Testis (tissue), 3 donors: ENCODE data around the gene AKAP3. TPM values are rescaled to one million over a fixed set of nuclear protein-coding genes. Genes with fewer than 3 reads are reported as not detected.

Experiments used
- DNase-seq: peaks from one replicate; pipeline ENCODE4 v3.0.0-alpha.2; 2019
- H3K27ac ChIP-seq, 2 donors: fragments of 200-600 bp; sonication (generic); one replicate each; pipeline ENCODE4 v1.5.1; 2019
- H3K27me3 ChIP-seq: fragments of 200-600 bp; sonication (generic); one replicate; pipeline ENCODE4 v1.5.1; 2019
- H3K36me3 ChIP-seq: fragments of 200-600 bp; sonication (generic); one replicate; pipeline ENCODE4 v1.5.1; 2017; ENCODE audit warnings: low read depth; ENCODE audit errors: missing control alignments
- H3K4me1 ChIP-seq: fragments of 200-600 bp; sonication (generic); one replicate; pipeline ENCODE4 v1.5.1; 2019
- H3K4me3 ChIP-seq, 2 donors: fragments of 200-600 bp; sonication (generic); one replicate each; pipeline ENCODE4 v1.5.1; 2017 to 2019
- H3K9me3 ChIP-seq: fragments of 200-600 bp; sonication (generic); one replicate; pipeline ENCODE4 v1.5.1; 2017
- POLR2A ChIP-seq: fragments of 450-650 bp; IDR thresholded peaks from one replicate; pipeline ENCODE4 v1.6.1; 2017; ENCODE audit warnings: antibody characterized with exemption, mild to moderate bottlenecking, moderate library complexity
- WGBS, 2 donors: methylation state at CpG; one replicate each; pipeline ENCODE4 v1.1.5; 2018; 5-methylcytosine and 5-hydroxymethylcytosine counted together
- intact Hi-C: fragments of 100-400 bp; cut with DNase I; formaldehyde crosslinking; loops from one replicate; pipeline ENCODE4 v1.15.1; 2023; ENCODE audit warnings: low total_unique reads
- polyA plus RNA-seq: library from polyadenylated mRNA; stranded (reverse); fragments of 350-450 nt; fragmentation: Illumina TruSeq; extraction: RNeasy Lipid Tissue Mini Kit (QIAGEN cat#74804); gene quantifications from one replicate; pipeline ENCODE4 v1.2.3, GENCODE V29; 2014; ENCODE audit warnings: low read depth, low replicate concordance; ENCODE audit not compliant: insufficient read depth
- total RNA-seq, 2 donors: library from RNA; depleted of rRNA; stranded (reverse); fragments of >200 nt; gene quantifications; one replicate each; pipeline ENCODE4 v1.2.3, GENCODE V29; 2016
- TF ChIP-seq, protein P1 (sequence below), 3 experiments: fragments of 450-650 bp in 2 of 3; fragments of 200-600 bp in 1 of 3; sonication (generic) in 1 of 3; IDR thresholded peaks; one replicate each; pipeline ENCODE4 v1.5.1; 2016 to 2019; ENCODE audit warnings: antibody characterized with exemption in 3 of 3, mild to moderate bottlenecking in 2 of 3, moderate library complexity in 1 of 3

AKAP3 gene
- total and polyA plus RNA-seq, 3 donors from 2014 or later, result 71.0 to 251 (median 145) TPM

DNA sequence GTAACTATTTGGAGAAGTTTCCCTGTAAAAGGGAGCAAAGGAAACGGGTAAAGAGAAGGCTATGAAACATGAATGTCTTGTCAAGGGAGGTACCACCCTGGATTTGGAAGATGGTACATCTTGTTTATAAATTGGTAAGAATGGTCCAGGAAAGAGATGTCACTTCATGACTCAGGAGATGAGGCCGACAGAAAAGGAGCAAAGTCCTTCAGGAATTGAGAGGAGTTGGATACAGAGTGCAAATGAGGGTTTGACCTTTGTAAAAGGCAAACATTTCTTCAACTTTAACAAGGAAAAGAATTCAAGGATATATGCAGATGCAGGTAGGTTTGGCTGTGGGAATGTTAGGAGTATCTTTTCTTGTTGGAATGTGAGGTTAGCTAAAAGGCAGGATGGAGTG lies 30.9 kb upstream of the AKAP3 start:
- Histone ChIP-seq H3K9me3 (no peaks in the 10 kb centered on the region), H3K4me3 (no peak overlapping the region), H3K36me3 (no peaks in the 10 kb centered on the region), H3K4me1 (no peaks in the 10 kb centered on the region), H3K27ac (no peak overlapping the region), H3K27me3 (no peaks in the 10 kb centered on the region)
- no peak for DNase-seq
- intact Hi-C loops, result no loop called here
- TF ChIP-seq POLR2A, result no peak
- TF ChIP-seq, protein P1, sequence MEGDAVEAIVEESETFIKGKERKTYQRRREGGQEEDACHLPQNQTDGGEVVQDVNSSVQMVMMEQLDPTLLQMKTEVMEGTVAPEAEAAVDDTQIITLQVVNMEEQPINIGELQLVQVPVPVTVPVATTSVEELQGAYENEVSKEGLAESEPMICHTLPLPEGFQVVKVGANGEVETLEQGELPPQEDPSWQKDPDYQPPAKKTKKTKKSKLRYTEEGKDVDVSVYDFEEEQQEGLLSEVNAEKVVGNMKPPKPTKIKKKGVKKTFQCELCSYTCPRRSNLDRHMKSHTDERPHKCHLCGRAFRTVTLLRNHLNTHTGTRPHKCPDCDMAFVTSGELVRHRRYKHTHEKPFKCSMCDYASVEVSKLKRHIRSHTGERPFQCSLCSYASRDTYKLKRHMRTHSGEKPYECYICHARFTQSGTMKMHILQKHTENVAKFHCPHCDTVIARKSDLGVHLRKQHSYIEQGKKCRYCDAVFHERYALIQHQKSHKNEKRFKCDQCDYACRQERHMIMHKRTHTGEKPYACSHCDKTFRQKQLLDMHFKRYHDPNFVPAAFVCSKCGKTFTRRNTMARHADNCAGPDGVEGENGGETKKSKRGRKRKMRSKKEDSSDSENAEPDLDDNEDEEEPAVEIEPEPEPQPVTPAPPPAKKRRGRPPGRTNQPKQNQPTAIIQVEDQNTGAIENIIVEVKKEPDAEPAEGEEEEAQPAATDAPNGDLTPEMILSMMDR (IDR thresholded peaks at IDR 0.05), result no peak
- WGBS, 2 donors, result 79 to 85% methylated on average over 2 of the region's 2 CpGs

DNA sequence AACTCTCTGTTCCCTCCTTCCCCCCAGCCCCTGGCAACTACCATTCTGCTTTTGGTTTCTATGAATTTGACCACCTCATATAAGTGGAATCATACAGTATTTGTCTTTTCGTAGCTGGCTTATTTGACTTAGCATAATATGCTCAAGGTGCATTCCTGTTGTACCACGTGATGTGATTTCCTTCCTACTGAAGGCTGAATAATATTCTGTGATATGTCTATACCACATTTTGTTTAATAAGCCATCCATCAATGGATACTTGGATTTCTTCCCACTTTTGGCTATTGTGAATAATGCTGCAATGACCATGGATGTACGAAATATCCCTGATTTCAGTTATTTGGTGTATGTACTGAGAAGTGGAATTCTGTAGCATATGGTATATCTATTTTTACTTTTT lies 16.4 kb upstream of the AKAP3 start:
- no peak for TF ChIP-seq POLR2A
- TF ChIP-seq, protein P1 (IDR thresholded peaks at IDR 0.05), result no peak
- intact Hi-C loops, result no loop called here
- Histone ChIP-seq H3K9me3 (no peaks in the 10 kb centered on the region), H3K4me3 (no peak overlapping the region), H3K36me3 (no peaks in the 10 kb centered on the region), H3K27ac (no peak overlapping the region), H3K27me3 (no peaks in the 10 kb centered on the region), H3K4me1 (no peaks in the 10 kb centered on the region)
- DNase-seq, result no peak
- WGBS, 2 donors, result 90 to 95% methylated on average over 3 of the region's 3 CpGs

DNA sequence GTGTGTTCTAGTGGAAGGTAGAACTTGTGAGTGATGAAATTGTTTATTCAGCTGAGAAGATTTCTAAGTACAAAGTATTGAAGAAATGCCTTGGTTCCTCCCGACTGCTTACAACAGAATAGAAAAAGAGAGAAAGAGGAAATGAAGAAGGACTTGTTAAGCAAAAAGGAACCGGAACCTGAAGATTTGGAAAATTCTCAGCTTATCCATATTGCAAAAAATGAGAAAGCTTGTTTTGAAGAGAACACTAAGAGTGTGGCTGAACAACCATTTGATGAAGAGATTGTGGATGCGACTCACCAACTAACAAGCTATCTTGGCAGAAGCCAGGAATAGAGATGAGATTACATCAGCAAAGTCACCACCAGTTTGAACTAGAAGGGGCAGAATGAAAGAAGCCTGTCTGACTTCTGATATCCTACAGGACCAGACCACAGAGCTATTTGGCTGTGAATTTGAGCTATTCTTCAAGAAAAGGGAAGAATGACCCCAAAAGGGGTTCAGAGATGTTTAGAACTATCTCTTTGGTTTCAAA lies 15.2 kb upstream of the AKAP3 start:
- intact Hi-C loops, result no loop called here

DNA sequence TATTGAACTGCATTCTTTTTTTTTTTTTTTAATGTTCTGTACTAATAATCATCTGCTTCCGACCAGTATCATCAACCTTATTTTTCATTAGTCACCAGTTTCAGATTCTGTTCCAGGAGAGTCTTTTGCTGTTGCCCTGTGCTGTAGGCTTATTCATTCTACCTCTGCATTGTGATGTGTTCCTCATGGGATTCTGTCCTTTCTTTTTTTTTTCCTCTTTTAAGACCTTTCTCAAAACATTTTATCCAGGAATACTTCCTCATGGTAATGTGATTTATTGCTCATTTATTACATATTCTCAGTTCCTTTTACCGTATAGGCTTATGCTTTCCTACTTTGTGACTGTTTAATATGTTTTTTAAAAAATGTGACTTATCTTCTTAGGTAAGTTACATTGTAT lies 4.8 kb upstream of the AKAP3 start:
- 77 to 79% methylated on average over 2 of the region's 2 CpGs for WGBS, 2 donors
- TF ChIP-seq, protein P1 (IDR thresholded peaks at IDR 0.05), result no peak
- TF ChIP-seq POLR2A, result no peak
- intact Hi-C loops, result no loop called here
- no peaks in the 10 kb centered on the region for H3K9me3 ChIP-seq
- no peak overlapping the region for H3K4me3 ChIP-seq
- no peak overlapping the region for H3K27ac ChIP-seq
- peaks cover 8% of the 10 kb centered on the region for H3K4me1 ChIP-seq
- no peaks in the 10 kb centered on the region for H3K27me3 ChIP-seq
- H3K36me3 ChIP-seq, result no peaks in the 10 kb centered on the region
- DNase-seq, result no peak

More for the DNA sequence above, 15.2 kb upstream of the AKAP3 start:
- Histone ChIP-seq H3K4me1 (no peaks in the 10 kb centered on the region), H3K27me3 (no peaks in the 10 kb centered on the region), H3K27ac (no peak overlapping the region), H3K36me3 (no peaks in the 10 kb centered on the region), H3K9me3 (no peaks in the 10 kb centered on the region), H3K4me3 (no peak overlapping the region)
- 62 to 78% methylated on average over 3 of the region's 3 CpGs for WGBS, 2 donors
- DNase-seq, result no peak
- no peak for TF ChIP-seq POLR2A
- TF ChIP-seq, protein P1 (IDR thresholded peaks at IDR 0.05), result no peak

DNA sequence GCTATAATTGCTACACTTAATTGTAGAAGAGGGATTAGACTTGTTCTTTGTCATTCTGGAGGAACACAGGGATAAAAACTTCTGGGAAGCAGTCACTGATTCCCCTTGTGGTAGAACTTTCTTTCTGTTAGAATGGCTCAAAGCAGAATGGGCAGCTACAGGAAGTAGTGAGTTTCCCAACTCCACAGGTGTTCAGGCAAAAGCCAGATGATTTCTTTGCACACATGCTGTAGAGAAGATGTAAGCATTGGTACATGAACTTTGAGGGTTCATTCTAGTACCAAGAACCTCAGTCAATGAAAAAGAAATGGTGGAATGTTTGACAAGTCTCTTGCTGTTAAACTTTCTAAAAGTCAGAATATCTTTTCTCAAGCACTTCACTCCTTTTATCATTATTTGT lies 4.4 kb upstream of the AKAP3 start:
- no peak overlapping the region for H3K27ac ChIP-seq
- no peaks in the 10 kb centered on the region for H3K27me3 ChIP-seq
- TF ChIP-seq, protein P1 (IDR thresholded peaks at IDR 0.05), result no peak
- no peak for TF ChIP-seq POLR2A
- H3K36me3 ChIP-seq, result no peaks in the 10 kb centered on the region
- peaks cover 8% of the 10 kb centered on the region for H3K4me1 ChIP-seq
- H3K4me3 ChIP-seq, result no peak overlapping the region
- intact Hi-C loops, result no loop called here
- no peaks in the 10 kb centered on the region for H3K9me3 ChIP-seq
- no peak for DNase-seq
